Heart right ventricle (tissue), 16 donors: ENCODE results near the gene DDX10. TPM values are rescaled to one million over a fixed set of nuclear protein-coding genes. Genes with fewer than 3 reads are reported as not detected.

Experiments
- ATAC-seq, 8 donors: fragments of 200-7000 bp; cut with Tn5 transposase; one replicate each; pipeline ENCODE4 v1.9.1; 2020; ENCODE audit warnings: mild to moderate bottlenecking in 8 of 8, moderate library complexity in 8 of 8, moderate number of reproducible peaks in 1 of 8
- DNase-seq, 2 donors: peaks; one replicate each; pipeline ENCODE4 v3.0.0-alpha.2; 2020
- H3K27ac ChIP-seq, 10 donors: fragments of 200-600 bp; sonication (generic) in 2 of 10; one replicate each; pipeline versions ENCODE4 v1.5.0 to v1.8.0; 2020 to 2022; ENCODE audit warnings: mild to moderate bottlenecking in 3 of 10
- H3K27me3 ChIP-seq, 7 donors: fragments of 200-600 bp; one replicate each; pipeline ENCODE4 v1.8.0; 2021 to 2022; ENCODE audit warnings: mild to moderate bottlenecking in 2 of 7
- H3K36me3 ChIP-seq, 9 donors: fragments of 200-600 bp; sonication (generic) in 1 of 9; one replicate each; pipeline versions ENCODE4 v1.5.0 to v1.8.0; 2020 to 2022; ENCODE audit warnings: mild to moderate bottlenecking in 2 of 9
- H3K4me1 ChIP-seq, 9 donors: fragments of 200-600 bp; sonication (generic) in 1 of 9; one replicate each; pipeline versions ENCODE4 v1.5.0 to v1.8.0; 2020 to 2022; ENCODE audit warnings: mild to moderate bottlenecking in 4 of 9
- H3K4me3 ChIP-seq, 10 donors: fragments of 200-600 bp; sonication (generic) in 2 of 10; one replicate each; pipeline versions ENCODE4 v1.5.0 to v1.8.0; 2020 to 2022; ENCODE audit warnings: mild to moderate bottlenecking in 7 of 10, moderate library complexity in 2 of 10
- H3K9me3 ChIP-seq, 11 donors: fragments of 200-600 bp in 10 of 11; sonication (generic) in 2 of 11; one replicate each; pipeline versions ENCODE4 v1.5.0 to v1.8.0; 2013 to 2022; ENCODE audit warnings: mild to moderate bottlenecking in 2 of 11, control low read depth in 1 of 11, moderate library complexity in 1 of 11
- CTCF ChIP-seq, 9 donors: fragments of 200-600 bp; sonication (generic) in 2 of 9; IDR thresholded peaks; one replicate each; pipeline versions ENCODE4 v1.5.0 to v1.8.0; 2021 to 2022; ENCODE audit warnings: antibody characterized with exemption in 9 of 9, mild to moderate bottlenecking in 5 of 9, moderate library complexity in 1 of 9
- WGBS, 2 donors: extraction: QIAGEN DNeasy Blood & Tissue Kit; methylation state at CpG; one replicate each; pipeline ENCODE4 v1.1.7; 2013; ENCODE audit warnings: inconsistent platforms in 1 of 2; 5-methylcytosine and 5-hydroxymethylcytosine counted together
- intact Hi-C, 10 donors: fragments of 100-400 bp; cut with DNase I; formaldehyde crosslinking; loops; one replicate each; pipeline versions ENCODE4 v1.11.1 to v1.14.2; 2022
- polyA plus RNA-seq, 2 donors: library from polyadenylated mRNA; stranded (reverse); fragments of 200-250 nt; gene quantifications; one replicate each; pipeline ENCODE4 v1.2.3, GENCODE V29; 2013
- total RNA-seq, 10 donors: library from RNA; stranded (reverse); fragmentation: NEBNext Ultra II Directional in 3 of 10; extraction: Animal tissue kit (Norgen Biotek cat#: 25700) in 3 of 10; gene quantifications; one replicate each; pipeline versions ENCODE4 v1.2.1 to v1.2.4, GENCODE V29; 2021 to 2023
- donor health status: Arrhythmogenic right ventricular cardiomyopathy.
- donor health status: ischemic (EF 13 %, LVEDD 7.1; RV severe dilation, severe dysfunction).
- donor health status: healthy with polysubstance abuse.
- donor health status: DM: no; HTN: yes; CAD: no.
- donor health status: DM: no; HTN: no; CAD: no.
- donor health status: ischemic (EF 25% LVEDD 6.9; RV normal size, moderate dysfunction).
- donor health status: ischemic (EF 25% LVEDD 5.7; RV mildly dilated, moderate dysfunction).
- donor health status: healthy.
- donor health status: DM: yes; HTN: yes; CAD: no.
- donor health status: Ischemic cardiomyopathy.
- donor health status: ischemic (EF 35%, LVEDD 5.7; RV mildly dilated, moderate dysfunction).
- donor health status: nonischemic (EF 11% LVEDD 7.7; RV severe dilation, severe dysfunction).
- donor health status: DM: yes; HTN: yes; CAD: no.
- donor health status: PGD.
- donor health status: ischemic (EF 29% LVEDD 5.4; RV normal size, mild dysfunction).
- donor health status: nonischemic (EF 23%, LVEDD 6.1; RV moderate dilation, normal function).

DDX10 gene
- total and polyA plus RNA-seq, 12 donors: 9.3 to 15.3 (median 11.5) TPM

- H3K36me3 ChIP-seq: peaks cover 0 to 80% (median 10%) of the 10 kb centered on the region in 9 donors
- no peak overlapping the region for H3K27ac ChIP-seq
- ATAC-seq: no peak
- peaks cover 0 to 10% (median 0%) of the 10 kb centered on the region in 9 donors for H3K4me1 ChIP-seq
- no peak for DNase-seq
- no peak for TF ChIP-seq CTCF (IDR thresholded peaks at IDR 0.05)
- H3K9me3 ChIP-seq: peaks cover 0 to 24% (median 10%) of the 10 kb centered on the region in 11 donors
- WGBS, 2 donors: 96 to 97% methylated on average over 4 of the region's 4 CpGs
- no peaks in the 10 kb centered on the region for H3K27me3 ChIP-seq
- intact Hi-C loops: no loop called here
- no peak overlapping the region for H3K4me3 ChIP-seq
Measured at GRCh38 chr11:108713076-108713790, 48.4 kb downstream of the DDX10 start.

- Histone ChIP-seq H3K36me3 (peaks cover 0 to 79% (median 6%) of the 10 kb centered on the region in 9 donors), H3K9me3 (peaks cover 0 to 14% (median 0%) of the 10 kb centered on the region in 11 donors), H3K27ac (no peak overlapping the region), H3K4me3 (no peak overlapping the region), H3K27me3 (no peaks in the 10 kb centered on the region), H3K4me1 (peaks cover 0 to 6% (median 0%) of the 10 kb centered on the region in 9 donors)
- TF ChIP-seq CTCF (IDR thresholded peaks at IDR 0.05): no peak
- DNase-seq (no peak), ATAC-seq (no peak)
- WGBS, 2 donors: 94 to 96% methylated on average over 2 of the region's 2 CpGs
- intact Hi-C loops: no loop called here
Measured at GRCh38 chr11:108715239-108715638, 50.4 kb downstream of the DDX10 start.

DNA sequence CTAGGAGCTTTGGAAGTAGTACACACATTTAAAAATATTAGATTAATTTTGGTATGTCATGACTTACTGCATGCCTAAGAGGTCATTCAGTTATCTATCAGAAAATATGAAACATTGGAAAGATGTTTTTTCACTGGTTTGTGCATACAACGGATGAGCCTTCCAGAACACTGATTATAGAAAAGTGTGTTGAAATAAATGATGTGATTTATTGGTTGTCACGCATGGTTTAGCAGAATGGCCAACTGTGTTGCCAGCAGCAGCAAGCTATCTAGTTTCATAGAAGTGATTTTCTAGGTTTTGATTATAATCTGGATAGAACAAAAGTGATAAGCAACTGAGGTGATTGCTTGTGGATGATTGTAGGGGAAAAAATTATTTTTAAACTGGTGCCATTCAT is 53.6 kb downstream of the DDX10 start:
- peaks cover 0 to 3% (median 0%) of the 10 kb centered on the region in 9 donors for H3K4me1 ChIP-seq
- no peak for ATAC-seq
- no peak overlapping the region for H3K27ac ChIP-seq
- H3K27me3 ChIP-seq: no peaks in the 10 kb centered on the region
- peaks cover 0 to 63% (median 12%) of the 10 kb centered on the region in 9 donors for H3K36me3 ChIP-seq
- no peak for DNase-seq
- no peaks in the 10 kb centered on the region for H3K9me3 ChIP-seq
- 92 to 95% methylated on average over 2 of the region's 2 CpGs for WGBS, 2 donors
- no peak for TF ChIP-seq CTCF (IDR thresholded peaks at IDR 0.05)
- H3K4me3 ChIP-seq: no peak overlapping the region
- intact Hi-C loops: no loop called here

DNA sequence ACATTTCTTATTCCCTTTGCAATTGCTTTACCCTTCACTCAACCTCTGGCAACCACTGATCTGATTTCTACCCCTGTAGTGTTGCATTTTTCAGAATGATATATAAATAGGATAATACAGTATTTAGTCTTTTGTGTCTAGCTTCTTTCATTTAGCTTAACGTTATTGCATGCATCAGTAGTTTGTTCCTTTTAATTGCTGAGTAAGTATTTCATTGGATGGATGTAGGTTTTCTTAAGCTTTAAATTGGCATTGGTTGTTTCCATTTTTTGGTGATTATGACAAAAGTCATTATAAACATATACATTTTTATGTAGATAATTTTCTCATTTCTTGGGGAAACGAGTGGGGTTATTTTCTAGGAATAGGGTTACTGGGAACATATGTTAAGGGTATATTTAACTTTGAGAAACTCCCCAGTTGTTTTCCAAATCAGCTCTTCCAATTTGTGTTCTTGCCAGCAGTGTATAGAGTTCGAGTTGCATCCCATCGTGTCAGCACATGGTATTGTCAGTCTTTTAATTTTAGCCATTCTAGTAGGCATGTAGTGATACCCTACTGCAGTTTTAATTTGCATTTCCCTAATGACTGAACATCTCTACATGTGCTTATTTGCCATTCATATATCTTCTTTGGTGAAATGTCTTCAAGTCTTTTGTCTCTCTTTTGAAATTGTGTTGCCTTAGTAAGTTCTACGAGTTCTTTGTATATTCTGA is 60.3 kb downstream of the DDX10 start:
- Histone ChIP-seq H3K36me3 (peaks cover 0 to 40% (median 22%) of the 10 kb centered on the region in 9 donors), H3K27ac (no peak overlapping the region), H3K9me3 (peaks cover 0 to 10% (median 0%) of the 10 kb centered on the region in 11 donors), H3K27me3 (no peaks in the 10 kb centered on the region), H3K4me1 (no peaks in the 10 kb centered on the region), H3K4me3 (no peak overlapping the region)
- WGBS, 2 donors: 78% methylated on average over 5 of the region's 5 CpGs
- ATAC-seq: no peak
- intact Hi-C loops: no loop called here
- TF ChIP-seq CTCF (IDR thresholded peaks at IDR 0.05): no peak
- no peak for DNase-seq
